A549 (cell line): ENCODE data around the gene NR1H2. TPM values are rescaled to one million over a fixed set of nuclear protein-coding genes. Genes with fewer than 3 reads are reported as not detected.

ENCODE experiments used
- ATAC-seq, 2 experiments: fragments of 200-7000 bp in 1 of 2; fragments of >200 bp in 1 of 2; cut with Nextera tagmentation in 1 of 2; cut with Tn5 transposase in 1 of 2; 3 replicates each; pipeline versions ENCODE4 v1.8.0 to v1.9.1; 2018 to 2020; ENCODE audit warnings: mild to moderate bottlenecking in 1 of 2, moderate library complexity in 1 of 2
- CTCF ChIA-PET: fragments of 300-600 bp; sonication (Branson Sonifier 250); formaldehyde crosslinking; extraction: SDS; loops from one replicate; lab custom pipeline; 2021; ENCODE audit warnings: antibody characterized with exemption, inconsistent platforms; lab: Yijun Ruan, JAX
- POLR2A ChIA-PET: fragments of 350-600 bp; formaldehyde crosslinking; extraction: SDS; loops from one replicate; lab custom pipeline; 2021; ENCODE audit warnings: antibody characterized with exemption, inconsistent platforms; lab: Yijun Ruan, JAX
- DNase-seq, 2 experiments: peaks; one replicate each; pipeline versions ENCODE4 v3.0.0 to v3.0.0-alpha.2; 2011 to 2016; ENCODE audit warnings: low read depth in 1 of 2, low spot score in 1 of 2
- FAIRE-seq: peaks from 2 replicates; lab custom pipeline; 2011; peaks lifted over from hg19 to GRCh38; lab: Jason Lieb, UNC
- H3K27ac ChIP-seq, 2 experiments: fragments of >200 bp; sonication (Bioruptor Twin); formaldehyde crosslinking; 3 replicates each; pipeline ENCODE4 v1.5.1; 2016 to 2017
- H3K4me1 ChIP-seq: fragments of >200 bp; sonication (Bioruptor Twin); formaldehyde crosslinking; 3 replicates; pipeline ENCODE4 v1.6.1; 2016
- H3K4me2 ChIP-seq: fragments of >200 bp; sonication (Bioruptor Twin); formaldehyde crosslinking; 3 replicates; pipeline ENCODE4 v1.6.1; 2016
- H3K4me3 ChIP-seq: fragments of >200 bp; sonication (Bioruptor Twin); formaldehyde crosslinking; 3 replicates; pipeline ENCODE4 v1.5.1; 2016
- H3K9me3 ChIP-seq: fragments of >200 bp; sonication (Bioruptor Twin); formaldehyde crosslinking; 3 replicates; pipeline ENCODE4 v1.6.1; 2016
- ATOH8 ChIP-seq: fragments of 250-450 bp; sonication (Bioruptor Pico); IDR thresholded peaks from 2 replicates; pipeline ENCODE4 v1.5.0; 2020; ENCODE audit warnings: low read depth, mild to moderate bottlenecking, moderate library complexity
- BCL3 ChIP-seq: fragments of >200 bp; sonication (Bioruptor Twin); formaldehyde crosslinking; IDR thresholded peaks from 3 replicates; pipeline ENCODE4 v1.6.1; 2016
- CEBPB ChIP-seq, 2 experiments: fragments of >200 bp in 1 of 2; sonication (Bioruptor Twin) in 1 of 2; formaldehyde crosslinking in 1 of 2; IDR thresholded peaks; 2 replicates each; pipeline ENCODE4 v1.6.1; 2012 to 2016
- CHD2 ChIP-seq: fragments of 150-350 bp; IDR thresholded peaks from 2 replicates; pipeline ENCODE4 v1.6.1; 2014; ENCODE audit warnings: low read length; ENCODE audit not compliant: partially characterized antibody
- CTCF ChIP-seq: fragments of >200 bp; sonication (Bioruptor Twin); formaldehyde crosslinking; IDR thresholded peaks from 3 replicates; pipeline ENCODE4 v1.5.1; 2016
- E2F6 ChIP-seq: IDR thresholded peaks from 2 replicates; pipeline ENCODE4 v1.6.1; 2012; ENCODE audit warnings: low read depth, borderline replicate concordance
- EHF ChIP-seq: fragments of 250-450 bp; sonication (Bioruptor Pico); IDR thresholded peaks from 2 replicates; pipeline ENCODE4 v1.5.0; 2020; ENCODE audit warnings: mild to moderate bottlenecking
- ESRRA ChIP-seq: fragments of 150-350 bp; IDR thresholded peaks from 2 replicates; pipeline ENCODE4 v1.6.1; 2014; ENCODE audit warnings: mild to moderate bottlenecking, low read length, borderline replicate concordance
- HEYL ChIP-seq: fragments of 250-450 bp; sonication (Bioruptor Pico); IDR thresholded peaks from 2 replicates; pipeline ENCODE4 v1.8.0; 2021; ENCODE audit warnings: mild to moderate bottlenecking, moderate library complexity
- HOXB5 ChIP-seq: fragments of 250-450 bp; sonication (Bioruptor Pico); IDR thresholded peaks from 2 replicates; pipeline ENCODE4 v1.5.0; 2020; ENCODE audit warnings: mild to moderate bottlenecking, moderate library complexity
- MAZ ChIP-seq: fragments of 150-350 bp; IDR thresholded peaks from 2 replicates; pipeline ENCODE4 v1.6.1; 2014; ENCODE audit warnings: antibody characterized with exemption, low read depth, low read length, borderline replicate concordance
- PHF8 ChIP-seq: fragments of 200-600 bp; sonication (generic); IDR thresholded peaks from 2 replicates; pipeline ENCODE4 v1.6.1; 2016; ENCODE audit warnings: low read depth, mild to moderate bottlenecking, antibody characterized with exemption, moderate library complexity, borderline replicate concordance
- POLR2AphosphoS2 ChIP-seq: conservative IDR thresholded peaks from 2 replicates; pipeline ENCODE4 v1.6.1; 2012; ENCODE audit warnings: low read length, improper control_type of control experiment, inconsistent platforms
- REST ChIP-seq: fragments of 200-600 bp; sonication (generic); IDR thresholded peaks from 2 replicates; pipeline ENCODE4 v1.6.1; 2016; ENCODE audit warnings: antibody characterized with exemption, mild to moderate bottlenecking, moderate library complexity
- RFX5 ChIP-seq: fragments of 450-650 bp; IDR thresholded peaks from 2 replicates; pipeline ENCODE4 v1.7.1; 2014; ENCODE audit warnings: antibody characterized with exemption, mild to moderate bottlenecking, moderate library complexity
- SMC3 ChIP-seq: fragments of >200 bp; sonication (Bioruptor Twin); formaldehyde crosslinking; IDR thresholded peaks from 3 replicates; pipeline ENCODE4 v1.6.1; 2018; ENCODE audit warnings: inconsistent platforms
- SREBF2 ChIP-seq: fragments of 450-650 bp; IDR thresholded peaks from 2 replicates; pipeline ENCODE4 v1.6.1; 2014; ENCODE audit warnings: mild to moderate bottlenecking, moderate library complexity
- USF2 ChIP-seq: fragments of 450-650 bp; IDR thresholded peaks from 2 replicates; pipeline ENCODE4 v1.6.1; 2014; ENCODE audit warnings: antibody characterized with exemption
- ZFP36 ChIP-seq: fragments of 450-650 bp; IDR thresholded peaks from 2 replicates; pipeline ENCODE4 v1.6.1; 2014; ENCODE audit warnings: borderline replicate concordance; ENCODE audit not compliant: partially characterized antibody
- ZNF302 ChIP-seq: fragments of 250-450 bp; sonication (Bioruptor Pico); IDR thresholded peaks from 2 replicates; pipeline ENCODE4 v1.9.0; 2021; ENCODE audit warnings: inconsistent platforms, mild to moderate bottlenecking, moderate library complexity
- WGBS: methylation state at CpG from one replicate; pipeline ENCODE4 v1.1.6; 2017; ENCODE audit errors: missing lambda C conversion rate; 5-methylcytosine and 5-hydroxymethylcytosine counted together
- polyA plus RNA-seq, 4 experiments: library from polyadenylated mRNA; depleted of rRNA in 3 of 4; stranded (reverse); fragments of >200 nt; fragmentation: RNase III in 1 of 4; extraction: RNeasy Plus Mini Kit Qiagen cat#74134 plus additional on column Dnase treatment in 1 of 4; gene quantifications; 2 replicates in 3 of 4; 3 replicates in 1 of 4; pipeline ENCODE4 v1.2.3, GENCODE V29; 2011 to 2017
- TF ChIP-seq, protein P1 (sequence below): fragments of 150-350 bp; IDR thresholded peaks from 2 replicates; pipeline ENCODE4 v1.6.1; 2014; ENCODE audit warnings: low read depth, mild to moderate bottlenecking, low read length

The NR1H2 gene
- polyA plus RNA-seq, 2 of the 4 experiments (the other 2 are of a cell fraction) = 39.3 to 67.0 TPM

DNA sequence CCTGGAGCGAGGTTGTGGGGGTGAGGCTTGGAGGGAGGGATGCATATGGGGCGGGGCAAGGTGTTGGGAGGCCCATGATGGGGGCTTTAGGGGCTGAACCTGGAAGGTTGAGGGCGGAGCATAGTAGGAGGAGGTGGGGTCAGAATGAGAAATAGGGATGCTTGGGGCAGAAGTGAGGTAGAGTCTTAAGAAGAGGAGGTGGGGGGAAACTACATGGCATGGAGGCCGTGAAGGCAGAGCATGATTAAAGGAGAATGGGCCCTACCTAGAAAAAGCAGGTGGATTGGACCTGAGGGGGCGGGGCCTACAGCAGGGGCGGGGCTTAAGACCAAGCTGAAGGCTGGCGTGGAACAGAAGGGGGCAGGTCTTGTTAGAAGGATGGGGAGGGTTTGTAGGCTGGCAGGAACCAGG is 799 bp downstream of the NR1H2 start (continued):
- no peak for TF ChIP-seq CTCF
- TF ChIP-seq SREBF2 = no peak
- TF ChIP-seq RFX5 = no peak

DNA sequence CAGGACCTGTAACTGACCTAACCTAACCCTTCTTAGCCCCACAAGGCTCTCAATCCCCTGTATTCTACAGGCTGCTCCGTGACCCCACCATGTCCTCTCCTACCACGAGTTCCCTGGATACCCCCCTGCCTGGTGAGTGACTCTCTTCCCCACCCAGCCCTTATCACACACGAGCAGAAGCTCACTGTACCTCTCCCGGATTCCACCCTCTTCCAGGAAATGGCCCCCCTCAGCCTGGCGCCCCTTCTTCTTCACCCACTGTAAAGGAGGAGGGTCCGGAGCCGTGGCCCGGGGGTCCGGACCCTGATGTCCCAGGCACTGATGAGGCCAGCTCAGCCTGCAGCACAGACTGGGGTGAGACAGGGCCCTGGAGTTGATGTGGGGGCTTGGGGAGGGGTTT is 1.3 kb downstream of the NR1H2 start:
- Histone ChIP-seq H3K4me3 (no peak overlapping the region), H3K4me2 (peak overlapping the region; percentile 73; the same call in 2 of the 3 replicates), H3K27ac (peak overlapping the region in 1 of 2 experiments; percentile 97; a peak in 2 of 6 replicates)
- 90% methylated on average over 9 of the region's 9 CpGs for WGBS
- FAIRE-seq (no peak), ATAC-seq (no peak)
- TF ChIP-seq MAZ (no peak), ATOH8 (CRISPR knock-in tag) (no peak), ESRRA (no peak), HEYL (no peak), E2F6 (no peak), SMC3 (no peak), PHF8 (no peak), ZFP36 (no peak), CEBPB (IDR thresholded peaks at IDR 0.05) (no peak), BCL3 (no peak), HOXB5 (CRISPR knock-in tag) (no peak), ZNF302 (CRISPR knock-in tag) (no peak), EHF (no peak), POLR2AphosphoS2 (no peak), REST (no peak), USF2 (no peak), CHD2 (no peak)
- TF ChIP-seq, protein P1, sequence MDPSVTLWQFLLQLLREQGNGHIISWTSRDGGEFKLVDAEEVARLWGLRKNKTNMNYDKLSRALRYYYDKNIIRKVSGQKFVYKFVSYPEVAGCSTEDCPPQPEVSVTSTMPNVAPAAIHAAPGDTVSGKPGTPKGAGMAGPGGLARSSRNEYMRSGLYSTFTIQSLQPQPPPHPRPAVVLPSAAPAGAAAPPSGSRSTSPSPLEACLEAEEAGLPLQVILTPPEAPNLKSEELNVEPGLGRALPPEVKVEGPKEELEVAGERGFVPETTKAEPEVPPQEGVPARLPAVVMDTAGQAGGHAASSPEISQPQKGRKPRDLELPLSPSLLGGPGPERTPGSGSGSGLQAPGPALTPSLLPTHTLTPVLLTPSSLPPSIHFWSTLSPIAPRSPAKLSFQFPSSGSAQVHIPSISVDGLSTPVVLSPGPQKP = no peak
- TF ChIP-seq, all 56 proteins: peak for 0
- no peak for DNase-seq
- CTCF ChIA-PET = interaction anchor here (4.3 kb wide), 1 partner anchor 9 kb away, joined by 20 read pairs; no protein-coding TSS in a partner anchor
- POLR2A ChIA-PET = no interaction called here
- Histone ChIP-seq H3K9me3 (no peaks in the 10 kb centered on the region), H3K4me1 (peaks cover 9% of the 10 kb centered on the region; the same call in 1 of the 3 replicates)
